ENCODE results near the gene NOL9.
"Not testable (repeated sequence)": the region's sequence is repeated elsewhere in the genome, so short reads cannot be mapped to it uniquely, and the experiment has no call there.

NOL9 gene

GRCh38 chr1:6494627-6495026 is 59.7 kb downstream of the NOL9 start:
- TF ChIP-seq, protein P1, sequence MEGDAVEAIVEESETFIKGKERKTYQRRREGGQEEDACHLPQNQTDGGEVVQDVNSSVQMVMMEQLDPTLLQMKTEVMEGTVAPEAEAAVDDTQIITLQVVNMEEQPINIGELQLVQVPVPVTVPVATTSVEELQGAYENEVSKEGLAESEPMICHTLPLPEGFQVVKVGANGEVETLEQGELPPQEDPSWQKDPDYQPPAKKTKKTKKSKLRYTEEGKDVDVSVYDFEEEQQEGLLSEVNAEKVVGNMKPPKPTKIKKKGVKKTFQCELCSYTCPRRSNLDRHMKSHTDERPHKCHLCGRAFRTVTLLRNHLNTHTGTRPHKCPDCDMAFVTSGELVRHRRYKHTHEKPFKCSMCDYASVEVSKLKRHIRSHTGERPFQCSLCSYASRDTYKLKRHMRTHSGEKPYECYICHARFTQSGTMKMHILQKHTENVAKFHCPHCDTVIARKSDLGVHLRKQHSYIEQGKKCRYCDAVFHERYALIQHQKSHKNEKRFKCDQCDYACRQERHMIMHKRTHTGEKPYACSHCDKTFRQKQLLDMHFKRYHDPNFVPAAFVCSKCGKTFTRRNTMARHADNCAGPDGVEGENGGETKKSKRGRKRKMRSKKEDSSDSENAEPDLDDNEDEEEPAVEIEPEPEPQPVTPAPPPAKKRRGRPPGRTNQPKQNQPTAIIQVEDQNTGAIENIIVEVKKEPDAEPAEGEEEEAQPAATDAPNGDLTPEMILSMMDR (IDR thresholded peaks at IDR 0.05; ENCODE audit: extremely low read depth, missing control alignments): no peak
- DNase-seq (ENCODE audit: low spot score): no peak

- not testable (repeated sequence) for DNase-seq (ENCODE audit: low spot score)
Observed at GRCh38 chr1:6493834-6494223, 60.5 kb downstream of the NOL9 start.

- TF ChIP-seq, protein P1 (IDR thresholded peaks at IDR 0.05; ENCODE audit: extremely low read depth, missing control alignments): no peak
- DNase-seq (ENCODE audit: low spot score): no peak
Observed at GRCh38 chr1:6491966-6492365, 62.3 kb downstream of the NOL9 start.

DNA sequence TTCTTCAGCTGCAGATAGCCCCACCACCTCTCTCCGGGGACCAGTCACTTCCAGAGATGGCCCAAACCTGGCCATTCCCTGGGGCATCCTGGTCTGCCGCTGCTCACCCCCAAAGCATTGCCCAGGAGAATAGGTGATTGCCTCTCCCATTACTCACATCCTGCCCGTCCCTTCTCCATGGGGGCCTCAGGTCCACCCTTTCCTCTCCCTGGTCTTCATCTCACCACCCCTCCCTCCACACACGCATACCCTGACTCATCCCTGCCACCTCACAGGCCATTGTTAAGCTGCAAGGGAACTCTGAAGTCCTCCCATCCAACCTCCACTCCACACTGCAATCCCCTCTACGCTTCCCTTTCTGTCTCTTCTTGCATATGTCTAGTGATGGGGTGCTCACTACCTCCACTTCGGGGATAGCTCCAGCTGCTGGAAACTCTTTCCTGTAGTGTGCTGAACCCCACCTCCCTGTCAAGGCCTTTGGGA is 62.8 kb downstream of the NOL9 start, which contains the start of gene PLEKHG5:
PLEKHG5 (minus strand) TSS at position 188 of the 483 bp plus-strand sequence. CDS start 14,096 bp downstream, outside the sequence.
- TF ChIP-seq, protein P1 (IDR thresholded peaks at IDR 0.05; ENCODE audit: extremely low read depth, missing control alignments): no peak
- no peak for DNase-seq (ENCODE audit: low spot score)

DNA sequence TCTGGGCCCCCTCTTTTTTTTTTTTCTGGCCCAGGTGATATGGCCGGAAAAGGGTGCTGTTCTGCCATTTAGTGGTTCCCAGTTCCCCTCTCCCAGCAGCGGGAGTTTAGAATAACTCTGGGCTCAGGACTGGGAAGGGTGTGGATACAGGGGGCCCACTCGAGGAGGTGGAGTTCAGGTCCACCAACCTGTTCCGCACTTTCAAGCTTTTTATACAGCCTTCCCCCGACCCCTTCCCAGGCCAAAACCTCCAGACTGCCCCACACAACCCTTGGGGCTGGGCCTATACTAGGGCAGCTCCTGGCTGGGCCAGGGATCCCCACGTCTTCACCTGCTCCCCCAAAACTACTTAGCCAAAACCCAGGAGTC is 63.2 kb downstream of the NOL9 start:
- TF ChIP-seq, protein P1 (IDR thresholded peaks at IDR 0.05; ENCODE audit: extremely low read depth, missing control alignments): no peak
- DNase-seq (ENCODE audit: low spot score): no peak

DNA sequence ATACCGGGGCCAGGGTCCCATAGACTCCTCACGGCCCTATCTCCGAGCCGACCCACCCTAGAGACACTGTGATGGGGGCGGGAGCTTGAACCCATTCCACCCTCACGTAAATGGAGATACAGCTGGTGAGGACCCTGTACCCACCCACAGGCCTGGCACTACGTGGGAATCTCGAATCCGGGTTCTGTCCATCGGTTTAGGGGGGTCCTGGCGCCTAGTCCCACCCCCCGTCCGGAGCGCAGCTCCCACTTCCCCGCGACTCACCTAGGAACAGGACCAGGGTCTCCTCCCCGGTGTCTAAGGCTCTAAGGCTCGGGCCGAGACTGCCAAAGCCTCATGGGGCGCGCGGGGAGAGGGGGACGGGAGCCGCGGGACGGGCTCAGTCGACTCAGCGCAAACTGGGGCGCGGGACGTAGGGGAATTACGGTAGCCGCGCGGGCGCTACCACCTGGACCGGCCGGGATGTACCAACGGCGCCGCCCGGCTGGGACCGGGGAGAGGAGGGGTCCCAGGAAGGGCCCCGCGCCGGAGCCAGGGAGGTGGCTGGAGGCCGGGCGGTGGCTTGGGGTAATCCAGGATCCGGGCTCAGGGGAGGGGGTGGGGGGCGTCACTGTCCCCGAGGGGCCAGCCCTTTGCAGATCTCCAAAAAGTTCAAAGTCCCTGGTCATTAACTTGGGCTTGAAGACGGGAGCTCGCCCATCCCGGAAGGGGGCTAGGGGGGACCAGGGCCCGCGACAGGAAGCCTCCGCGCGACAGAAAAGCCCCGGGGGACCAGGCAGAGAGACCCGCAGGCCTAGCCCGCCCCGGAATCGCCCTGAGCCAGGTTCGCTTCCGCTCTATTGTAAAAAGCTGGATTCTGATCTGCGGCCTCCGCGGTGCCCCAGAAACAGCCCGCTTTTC is 63.9 kb downstream of the NOL9 start:
- TF ChIP-seq, protein P1 (IDR thresholded peaks at IDR 0.05; ENCODE audit: extremely low read depth, missing control alignments): no peak
- DNase-seq (ENCODE audit: low spot score): peak; percentile 80

- DNase-seq (ENCODE audit: low spot score): peak; percentile 95
- TF ChIP-seq, protein P1 (IDR thresholded peaks at IDR 0.05; ENCODE audit: extremely low read depth, missing control alignments): peak; percentile 94
Observed at GRCh38 chr1:6489799-6490180, 64.5 kb downstream of the NOL9 start.

DNA sequence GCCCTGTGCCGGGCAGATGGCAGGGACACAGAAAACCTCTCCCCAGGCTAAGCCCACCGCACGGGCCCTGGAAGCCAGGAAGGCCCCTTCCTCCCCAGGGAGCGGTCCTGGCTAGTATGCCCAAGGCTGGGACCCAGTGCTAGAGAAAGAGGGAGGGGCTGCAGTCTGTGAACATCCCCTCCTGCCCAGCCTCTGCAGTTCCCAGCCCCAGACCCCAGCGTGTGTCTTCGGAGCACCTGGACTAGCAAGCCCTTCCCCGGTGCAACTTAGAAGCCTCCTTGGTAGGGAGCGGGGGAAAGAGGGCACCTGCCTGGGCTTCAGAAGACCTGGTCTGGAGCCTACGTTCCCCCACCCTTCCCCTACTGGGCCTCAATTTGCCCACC is 64.9 kb downstream of the NOL9 start:
- DNase-seq (ENCODE audit: low spot score): no peak
- TF ChIP-seq, protein P1 (IDR thresholded peaks at IDR 0.05; ENCODE audit: extremely low read depth, missing control alignments): no peak
